Measurements from ENCODE around the gene PLXDC2. TPM values are rescaled to one million over a fixed set of nuclear protein-coding genes. Genes with fewer than 3 reads are reported as not detected.

Gene PLXDC2
- total RNA-seq, 1 donor from 2014 or later = 63.2 TPM

GRCh38 chr10:19941206-19941880 lies 125.1 kb downstream of the PLXDC2 start:
- DNase-seq = no peak

GRCh38 chr10:19944911-19945663 lies 128.9 kb downstream of the PLXDC2 start:
- DNase-seq = peak; percentile 80

DNA sequence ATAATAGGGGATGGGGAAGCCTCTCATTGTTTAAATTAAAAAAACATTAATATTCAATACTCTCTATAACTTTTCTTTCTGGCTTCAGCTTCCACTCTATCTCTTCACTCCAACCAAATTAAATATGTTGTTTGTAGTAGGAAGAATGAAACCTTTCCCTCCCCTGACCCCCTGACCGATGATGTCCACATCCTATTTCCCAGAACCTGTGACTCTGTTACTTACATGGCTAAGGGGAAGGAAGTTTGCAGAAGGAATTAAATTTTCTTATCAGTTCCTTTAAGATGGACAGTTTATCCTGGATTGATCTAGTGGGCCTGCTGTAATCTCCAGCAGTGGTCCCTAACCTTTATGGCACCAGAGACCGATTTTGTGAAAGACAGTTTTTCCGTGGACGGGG lies 130.0 kb downstream of the PLXDC2 start:
- no peak for DNase-seq

- DNase-seq = no peak
These were observed 130.6 kb downstream of the PLXDC2 start for GRCh38 chr10:19946791-19947190.

DNA sequence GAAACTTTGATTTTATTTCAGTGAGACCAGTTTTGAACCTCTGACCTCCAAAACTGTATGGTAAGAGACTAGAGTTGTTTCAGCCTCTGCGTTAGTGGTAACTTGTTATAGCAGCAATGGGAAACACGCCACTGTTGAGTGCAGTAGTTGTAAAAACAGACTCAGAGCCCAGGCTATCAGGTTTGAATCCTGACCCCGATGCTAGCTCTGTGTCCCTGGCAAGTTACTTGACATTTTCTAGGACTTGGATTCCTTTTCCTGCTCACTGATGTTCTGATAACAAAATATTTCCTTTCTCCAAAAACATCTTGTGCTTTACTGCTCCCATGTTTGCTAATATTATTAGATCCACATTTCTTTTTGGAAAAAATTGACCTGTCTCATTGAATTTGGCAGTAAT lies 131.0 kb downstream of the PLXDC2 start:
- peak; percentile 76 for DNase-seq

GRCh38 chr10:19947656-19948055 lies 131.4 kb downstream of the PLXDC2 start:
- no peak for DNase-seq

- DNase-seq = peak; percentile 44
These were observed 136.2 kb downstream of the PLXDC2 start for GRCh38 chr10:19952224-19953010.

GRCh38 chr10:19954601-19955000 lies 138.4 kb downstream of the PLXDC2 start:
- DNase-seq = no peak

GRCh38 chr10:19956516-19957032 lies 140.3 kb downstream of the PLXDC2 start:
- no peak for DNase-seq

GRCh38 chr10:19958787-19959186 lies 142.6 kb downstream of the PLXDC2 start:
- DNase-seq = no peak

- DNase-seq = no peak
These were observed 145.1 kb downstream of the PLXDC2 start for GRCh38 chr10:19961076-19962053.

DNA sequence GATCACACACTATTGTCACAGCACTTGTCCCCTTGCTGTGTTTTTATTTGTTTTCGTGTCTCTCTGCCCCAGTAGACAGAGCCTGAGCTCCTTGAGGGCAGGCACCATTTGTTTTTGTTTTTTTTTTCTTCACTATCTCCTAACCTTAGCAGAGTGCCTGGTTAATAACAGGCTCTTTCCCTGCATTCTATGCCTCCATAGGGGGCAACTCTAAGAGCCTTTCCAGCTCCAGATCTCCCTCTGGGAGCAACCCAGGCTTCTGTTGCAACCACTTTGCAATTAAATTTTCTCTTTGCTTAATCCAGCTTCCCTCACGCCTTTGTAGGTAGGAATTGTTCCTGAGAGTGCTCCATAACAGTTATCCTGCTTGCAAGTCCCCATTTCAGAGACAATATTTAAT lies 148.4 kb downstream of the PLXDC2 start:
- no peak for DNase-seq

DNA sequence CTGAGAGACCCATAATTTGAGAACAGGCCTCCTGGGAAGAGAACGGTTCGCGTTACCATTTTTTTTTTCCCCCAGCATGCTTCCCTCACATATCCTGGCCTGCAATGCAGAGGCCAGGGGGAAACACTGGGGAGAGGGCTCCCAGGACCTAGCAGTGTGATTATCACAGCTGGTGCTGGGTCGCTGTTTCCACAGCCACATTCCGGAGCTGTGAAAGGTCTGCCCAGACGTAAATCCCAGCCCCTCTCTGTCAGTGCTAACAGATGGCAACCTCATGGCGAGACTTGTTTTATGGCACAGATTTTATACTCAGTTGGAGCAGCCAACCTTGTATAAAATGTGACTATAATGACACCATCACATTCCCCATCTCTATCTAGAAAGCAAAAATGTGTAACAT lies 150.5 kb downstream of the PLXDC2 start:
- DNase-seq = peak; percentile 61

GRCh38 chr10:19967981-19968380 lies 151.7 kb downstream of the PLXDC2 start:
- no peak for DNase-seq

DNA sequence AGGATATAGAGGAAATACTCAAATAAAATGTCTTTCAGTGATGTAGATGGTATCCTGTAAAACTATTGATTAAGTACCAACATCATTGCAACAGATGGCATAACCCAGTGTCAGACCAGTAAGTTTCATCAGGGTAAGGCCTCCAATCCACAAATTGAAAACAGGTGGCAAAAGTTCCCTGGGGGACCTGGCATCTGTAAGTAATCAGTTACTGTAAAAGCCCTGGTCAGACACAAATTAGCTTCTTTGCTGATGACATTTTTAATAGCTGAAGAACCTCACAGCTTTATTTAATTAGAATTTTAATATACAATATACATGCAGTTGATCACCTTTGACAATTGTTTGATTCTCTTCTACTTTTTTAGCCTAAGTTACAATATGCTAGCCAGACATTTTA lies 152.5 kb downstream of the PLXDC2 start:
- DNase-seq = no peak

DNA sequence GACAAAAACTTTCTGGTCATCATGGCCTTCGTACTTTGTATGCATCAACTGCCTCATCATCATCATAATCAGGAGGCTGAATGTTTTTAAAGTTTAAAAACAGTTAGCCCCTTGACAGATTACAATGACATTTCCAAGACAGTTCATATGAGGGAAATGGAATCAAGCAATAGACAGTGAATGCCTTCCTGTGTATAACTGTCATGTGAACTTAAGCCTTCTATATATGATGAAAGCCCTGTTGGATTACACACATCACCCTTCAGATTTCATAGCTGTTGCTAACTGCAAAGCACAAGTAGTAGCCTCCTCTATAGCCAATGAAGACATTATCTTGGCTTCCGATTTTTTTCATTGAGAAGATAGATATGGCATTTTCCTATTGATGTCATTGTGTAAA lies 154.0 kb downstream of the PLXDC2 start:
- no peak for DNase-seq

DNA sequence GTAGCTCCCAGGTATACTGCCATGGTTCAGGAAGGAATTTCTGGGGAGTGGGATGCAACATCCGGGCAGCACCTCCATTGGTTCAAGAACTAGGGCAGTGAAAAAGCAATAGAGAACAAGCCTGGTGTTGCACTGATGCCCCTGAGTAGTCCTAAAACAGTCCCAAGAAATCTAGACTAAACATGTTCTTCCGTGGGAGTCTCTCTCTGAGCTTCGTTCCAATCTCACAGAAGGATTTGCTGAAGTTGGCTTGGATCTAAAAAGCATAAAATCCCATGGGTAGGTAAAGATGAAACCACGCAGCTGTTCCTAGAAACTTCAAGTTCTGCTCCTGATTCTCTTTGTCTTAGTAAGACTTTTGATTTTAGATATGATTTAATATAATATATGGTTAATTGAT lies 154.5 kb downstream of the PLXDC2 start:
- DNase-seq = no peak

GRCh38 chr10:19971343-19972052 lies 155.3 kb downstream of the PLXDC2 start:
- no peak for DNase-seq

- no peak for DNase-seq
These were observed 157.9 kb downstream of the PLXDC2 start for GRCh38 chr10:19974138-19974537.

DNA sequence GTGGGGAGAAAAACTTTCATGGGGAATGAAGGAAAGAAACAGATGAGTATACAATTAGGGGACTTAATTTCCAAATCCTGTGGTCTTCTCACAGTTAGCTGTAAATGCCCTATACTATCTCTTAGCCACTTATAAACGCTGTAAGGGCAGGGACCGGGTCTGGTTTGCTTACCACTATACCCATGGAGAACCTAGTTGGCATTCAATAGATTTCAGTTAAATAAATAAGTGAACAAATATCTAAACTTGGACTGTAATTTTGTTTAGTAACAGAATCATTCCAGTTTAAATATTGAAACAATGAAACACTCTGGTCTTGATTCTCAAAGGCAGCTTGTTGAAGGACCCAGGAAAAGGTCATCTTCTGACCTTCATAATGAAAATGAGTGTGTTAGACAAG lies 158.3 kb downstream of the PLXDC2 start:
- DNase-seq = no peak

DNA sequence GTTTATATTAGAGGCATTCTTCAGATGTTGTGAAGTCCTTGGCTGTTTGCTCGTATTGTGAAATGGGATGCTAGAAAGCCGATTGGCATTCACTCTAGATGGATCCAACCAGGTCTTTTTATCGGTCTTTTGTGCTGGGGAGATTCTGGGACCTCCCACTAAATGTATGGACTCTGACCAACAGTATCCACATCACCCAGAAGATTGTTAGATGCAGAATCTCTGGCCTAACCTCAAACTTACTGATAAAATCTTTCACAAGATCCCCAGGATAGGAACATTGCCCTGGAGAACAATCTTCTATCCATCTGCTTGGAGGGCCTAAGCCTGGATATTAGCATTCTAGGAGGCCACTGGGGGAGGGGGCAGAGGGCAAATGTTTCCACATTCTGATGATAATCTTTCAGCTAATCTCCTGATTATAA lies 160.9 kb downstream of the PLXDC2 start:
- no peak for DNase-seq
